B cell (primary cell): ENCODE results near the gene CD151.

ENCODE experiments used
- CTCF ChIP-seq: fragments of 200-600 bp; IDR thresholded peaks from one replicate; pipeline ENCODE4 v1.8.0; 2022; ENCODE audit warnings: antibody characterized with exemption, mild to moderate bottlenecking
- EZH2 ChIP-seq: IDR thresholded peaks from 2 replicates; pipeline ENCODE4 v1.6.1; 2012; ENCODE audit warnings: borderline replicate concordance, low read depth, mild to moderate bottlenecking, moderate library complexity, low read length; ENCODE audit not compliant: insufficient read depth, poor library complexity, severe bottlenecking

- TF ChIP-seq CTCF, result no peak
- TF ChIP-seq EZH2, result no peak
Measured at GRCh38 chr11:829176-829846, 3.4 kb upstream of the CD151 start.
